Astrocyte (in vitro differentiated cells and primary cell): ENCODE measurements around the gene SLBP.

Source experiments
- EZH2 ChIP-seq: IDR thresholded peaks from 2 replicates; pipeline ENCODE4 v1.6.1; 2012; ENCODE audit warnings: mild to moderate bottlenecking, low read length, inconsistent platforms; ENCODE audit not compliant: insufficient read depth
- TF ChIP-seq, protein P1 (sequence below): IDR thresholded peaks from 2 replicates; pipeline ENCODE4 v1.5.1; 2011; ENCODE audit warnings: low read depth, mild to moderate bottlenecking, inconsistent platforms, low read length, moderate library complexity; ENCODE audit not compliant: insufficient read depth

DNA sequence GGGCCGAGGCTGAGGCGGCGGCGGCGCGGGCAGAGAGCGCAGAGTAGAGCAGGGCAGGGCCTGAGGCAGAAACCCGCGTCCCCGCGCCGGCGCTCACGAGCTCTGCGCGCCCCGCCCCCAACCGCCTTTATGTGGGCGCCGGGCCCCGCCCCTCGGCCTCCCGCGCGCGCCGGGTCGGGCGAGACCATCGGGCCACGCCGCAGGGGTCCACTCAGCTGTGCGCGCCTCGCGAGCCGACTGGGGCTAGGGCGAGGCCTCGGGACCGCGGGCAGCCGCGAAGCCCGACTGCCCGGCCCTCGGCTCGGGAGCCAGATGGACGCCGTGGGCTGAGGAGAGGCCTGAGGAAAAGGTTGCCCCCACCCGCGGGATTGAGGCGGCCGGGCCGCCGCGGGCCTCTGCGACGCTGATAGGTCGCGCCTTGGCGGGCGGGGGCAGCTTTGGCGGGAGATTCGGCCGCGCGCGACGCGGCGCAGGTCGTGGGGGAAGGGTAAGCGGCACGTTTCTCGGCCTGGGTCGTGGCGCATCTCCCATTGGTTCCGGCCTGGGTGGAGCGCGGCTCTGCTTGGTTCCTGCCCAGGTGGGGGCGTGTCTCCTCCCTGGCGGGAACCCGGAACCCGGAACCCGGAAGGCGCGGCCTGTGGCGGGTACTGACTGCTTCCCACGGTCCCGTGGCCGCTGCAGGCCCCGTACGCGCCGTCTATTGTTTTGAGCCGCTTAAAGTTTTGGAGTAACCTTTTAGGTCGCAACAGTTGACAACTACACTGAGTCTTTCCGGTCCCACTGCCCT is at the start of gene SLBP:
- TF ChIP-seq, protein P1, sequence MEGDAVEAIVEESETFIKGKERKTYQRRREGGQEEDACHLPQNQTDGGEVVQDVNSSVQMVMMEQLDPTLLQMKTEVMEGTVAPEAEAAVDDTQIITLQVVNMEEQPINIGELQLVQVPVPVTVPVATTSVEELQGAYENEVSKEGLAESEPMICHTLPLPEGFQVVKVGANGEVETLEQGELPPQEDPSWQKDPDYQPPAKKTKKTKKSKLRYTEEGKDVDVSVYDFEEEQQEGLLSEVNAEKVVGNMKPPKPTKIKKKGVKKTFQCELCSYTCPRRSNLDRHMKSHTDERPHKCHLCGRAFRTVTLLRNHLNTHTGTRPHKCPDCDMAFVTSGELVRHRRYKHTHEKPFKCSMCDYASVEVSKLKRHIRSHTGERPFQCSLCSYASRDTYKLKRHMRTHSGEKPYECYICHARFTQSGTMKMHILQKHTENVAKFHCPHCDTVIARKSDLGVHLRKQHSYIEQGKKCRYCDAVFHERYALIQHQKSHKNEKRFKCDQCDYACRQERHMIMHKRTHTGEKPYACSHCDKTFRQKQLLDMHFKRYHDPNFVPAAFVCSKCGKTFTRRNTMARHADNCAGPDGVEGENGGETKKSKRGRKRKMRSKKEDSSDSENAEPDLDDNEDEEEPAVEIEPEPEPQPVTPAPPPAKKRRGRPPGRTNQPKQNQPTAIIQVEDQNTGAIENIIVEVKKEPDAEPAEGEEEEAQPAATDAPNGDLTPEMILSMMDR = no peak
- no peak for TF ChIP-seq EZH2
